ENCODE measurements around the gene TMEM94. TPM values are rescaled to one million over a fixed set of nuclear protein-coding genes. Genes with fewer than 3 reads are reported as not detected.
A peak's percentile ranks its signal among the peaks of the same experiment; 100 is the strongest.

The TMEM94 gene
- total RNA-seq, 1 experiment from 2014 or later = 61.4 TPM

DNA sequence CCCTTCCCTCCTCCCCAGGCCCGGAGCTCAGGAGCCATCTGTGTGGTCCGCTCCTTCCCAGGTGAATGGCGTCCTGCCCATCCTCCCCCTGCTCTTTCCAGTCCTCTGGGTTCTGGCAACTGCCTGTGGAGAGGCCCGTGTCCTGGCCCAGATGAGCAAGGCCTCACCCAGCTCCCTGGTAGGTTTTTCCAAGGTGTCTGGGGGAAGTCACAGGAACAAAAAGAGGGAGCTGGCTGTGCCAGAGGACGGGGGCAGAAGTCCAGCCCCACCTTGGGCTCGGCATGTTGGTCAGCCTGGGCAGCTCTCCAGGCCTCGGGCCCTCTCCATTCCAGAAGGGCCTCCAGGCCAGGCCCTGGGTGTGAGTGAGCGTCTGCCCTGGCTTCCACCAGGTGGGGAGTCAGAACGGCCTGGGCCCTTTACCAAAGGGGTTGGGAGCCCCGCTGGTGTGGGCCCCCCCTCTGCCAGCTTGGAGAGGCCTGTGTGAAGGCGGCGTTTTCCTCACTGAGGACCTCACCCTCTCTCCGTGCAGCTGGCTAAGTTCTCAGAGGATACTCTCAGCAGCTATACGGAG, 33.8 kb downstream of the TMEM94 start:
- no peak for DNase-seq
- Histone ChIP-seq H2AFZ (ENCODE audit: low read length) (no peak overlapping the region), H2BK15ac (ENCODE audit: low read depth, low read length) (no peak overlapping the region), H3K9me3 (ENCODE audit: control insufficient read depth, low read depth, low read length) (no peaks in the 10 kb centered on the region), H3K56ac (ENCODE audit: insufficient read length, low read depth, low read length) (no peak overlapping the region), H3K23me2 (ENCODE audit: insufficient read length, low read depth, low read length, poor library complexity, severe bottlenecking) (no peaks in the 10 kb centered on the region), H4K91ac (ENCODE audit: insufficient read length, low read depth, low read length) (no peak overlapping the region), H3K27ac (ENCODE audit: insufficient read length, low read depth, low read length) (no peak overlapping the region), H3K9ac (ENCODE audit: extremely low read depth, insufficient read length, low read length) (no peak overlapping the region), H4K5ac (ENCODE audit: insufficient read length, low read depth, low read length) (no peak overlapping the region), H3K18ac (ENCODE audit: insufficient read length, low read depth, low read length) (no peak overlapping the region), H3K79me1 (ENCODE audit: insufficient read depth, low read depth, low read length, poor library complexity, severe bottlenecking) (no peaks in the 10 kb centered on the region), H4K8ac (replicated peaks; ENCODE audit: insufficient read length, low read depth, low read length) (no peak overlapping the region), H2BK20ac (ENCODE audit: low read depth, low read length, poor library complexity, severe bottlenecking) (no peak overlapping the region), H4K20me1 (ENCODE audit: control insufficient read depth, insufficient read depth, insufficient read length) (no peaks in the 10 kb centered on the region), H2AK5ac (ENCODE audit: insufficient read length, low read length) (no peak overlapping the region), H2BK120ac (ENCODE audit: low read depth, low read length, poor library complexity, severe bottlenecking) (no peak overlapping the region), H3K4ac (ENCODE audit: low read depth, low read length) (no peak overlapping the region), H3K27me3 (ENCODE audit: insufficient read depth, low read length) (no peaks in the 10 kb centered on the region), H3T11ph (ENCODE audit: low read length) (no peak overlapping the region), H3K23ac (ENCODE audit: insufficient read length, low read depth, low read length) (no peak overlapping the region), H3K4me2 (ENCODE audit: insufficient read depth, insufficient read length, low read length) (no peak overlapping the region), H3K79me2 (ENCODE audit: insufficient read depth, low read length) (no peaks in the 10 kb centered on the region), H2BK5ac (ENCODE audit: insufficient read length, low read length) (no peak overlapping the region), H3K14ac (ENCODE audit: insufficient read depth, low read length) (no peak overlapping the region), H2BK12ac (ENCODE audit: insufficient read length, low read depth, low read length) (no peak overlapping the region), H3K4me1 (ENCODE audit: insufficient read depth, low read length) (no peaks in the 10 kb centered on the region)
- Mint-ChIP-seq H3K27me3 (ENCODE audit: low read depth) (no peaks in the 10 kb centered on the region), H3K4me3 (no peak overlapping the region), H3K27ac (peak overlapping the region in 1 of 3 experiments; percentile 57; a peak in 1 of 7 replicates), H3K9me3 (no peaks in the 10 kb centered on the region), H3K36me3 (ENCODE audit: insufficient read depth in 1 of 3, low read depth in 3 of 3) (peaks cover 0 to 20% (median 17%) of the 10 kb centered on the region in 3 experiments; a peak in 5 of 7 replicates), H3K4me1 (peaks cover 4 to 7% of the 10 kb centered on the region in 2 experiments)
- no CpG with 5 or more reads among the region's 14 CpGs for WGBS (ENCODE audit: extremely low coverage, insufficient read length, low lambda C conversion rate)
- no peak for TF ChIP-seq CTCF (conservative IDR thresholded peaks at IDR 0.05)
